Activated CD4-positive, CD25-positive, alpha-beta regulatory T cell (primary cell): ENCODE measurements around the gene CERS4.
"Not testable (repeated sequence)": the region's sequence is repeated elsewhere in the genome, so short reads cannot be mapped to it uniquely, and the experiment has no call there.

ENCODE experiments used
- DNase-seq, 4 experiments: peaks; one replicate each; lab custom pipeline; 2025; lab: John Stamatoyannopoulos, UW

Gene CERS4

GRCh38 chr19:8241646-8242045 lies 32.5 kb downstream of the CERS4 start:
- no peak for DNase-seq

GRCh38 chr19:8242211-8242821 lies 33.1 kb downstream of the CERS4 start:
- no peak for DNase-seq

- no peak for DNase-seq
Measured at GRCh38 chr19:8243146-8243545, 34.0 kb downstream of the CERS4 start.

DNA sequence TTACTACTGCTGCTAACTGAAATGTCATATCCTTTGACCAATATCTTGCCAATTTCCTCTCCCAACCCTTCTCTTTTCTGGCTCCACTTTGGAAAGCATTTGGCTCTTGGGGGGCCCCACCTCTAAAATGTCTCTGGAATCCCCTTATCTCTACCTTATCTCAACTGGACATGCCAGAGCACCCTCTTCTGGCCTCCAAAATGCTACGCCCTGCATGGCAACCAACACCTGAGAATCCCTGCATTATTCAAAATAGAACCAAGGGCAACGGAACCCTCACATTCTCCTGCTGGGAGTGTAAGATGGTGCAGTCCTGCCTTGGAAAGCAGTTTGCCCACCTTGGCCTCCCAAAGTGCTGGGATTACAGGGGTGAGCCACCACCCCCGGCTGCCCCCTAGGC lies 35.3 kb downstream of the CERS4 start:
- no peak for DNase-seq

- DNase-seq = no peak
Measured at GRCh38 chr19:8245869-8246835, 37.0 kb downstream of the CERS4 start.

- DNase-seq = not testable (repeated sequence)
Measured at GRCh38 chr19:8247129-8247890, 38.1 kb downstream of the CERS4 start.

- DNase-seq = no peak
Measured at GRCh38 chr19:8248348-8249328, 39.5 kb downstream of the CERS4 start.

GRCh38 chr19:8250596-8250995 lies 41.4 kb downstream of the CERS4 start:
- DNase-seq = no peak

DNA sequence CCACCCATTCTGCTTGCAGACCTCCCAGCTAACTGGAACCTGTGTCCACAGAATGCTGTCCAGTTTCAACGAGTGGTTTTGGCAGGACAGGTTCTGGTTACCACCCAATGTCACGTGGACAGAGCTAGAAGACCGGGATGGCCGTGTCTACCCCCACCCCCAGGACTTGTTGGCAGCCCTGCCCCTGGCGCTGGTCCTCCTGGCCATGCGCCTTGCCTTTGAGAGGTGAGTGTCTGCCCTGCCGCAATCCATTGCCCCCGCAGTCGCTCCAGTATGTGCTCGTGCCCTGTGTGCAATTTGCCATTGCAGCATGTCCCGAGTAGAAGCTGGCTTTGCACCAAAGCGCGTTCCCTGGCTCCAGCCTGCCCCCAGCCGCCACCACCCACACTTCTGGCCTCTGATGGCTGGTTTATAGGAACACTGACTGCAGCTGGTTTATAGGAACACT lies 41.9 kb downstream of the CERS4 start:
- no peak for DNase-seq

DNA sequence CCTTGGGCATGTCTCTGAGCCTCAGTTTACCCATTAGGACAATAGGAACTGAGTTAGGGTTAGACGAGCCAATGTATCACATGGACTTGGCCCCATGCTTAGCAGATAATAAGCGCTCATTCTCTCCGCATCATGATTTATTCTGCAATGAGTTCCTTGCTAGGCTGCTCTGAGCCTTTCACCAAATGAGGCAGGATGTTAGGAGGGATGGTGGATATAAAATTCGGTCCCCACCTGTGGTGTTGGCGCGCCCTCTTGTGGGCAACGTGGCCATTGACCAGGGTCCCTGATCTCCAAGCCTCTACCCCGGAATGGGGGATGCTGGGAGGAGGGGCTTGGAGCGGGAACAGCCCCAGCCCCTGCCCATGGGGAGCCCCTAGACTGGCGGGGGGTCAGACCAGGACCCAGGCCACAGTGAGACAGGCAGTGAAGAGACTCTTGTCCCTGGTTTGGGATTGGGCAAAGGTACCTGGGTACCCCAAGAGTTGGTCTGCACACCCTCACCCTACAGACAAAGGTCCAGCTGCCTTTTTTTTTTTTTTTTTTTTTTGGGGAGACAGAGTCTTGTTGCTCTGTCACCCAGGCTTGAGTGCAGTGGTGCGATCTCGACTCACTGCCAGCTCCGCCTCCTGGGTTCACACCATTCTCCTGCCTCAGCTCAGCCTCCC lies 43.9 kb downstream of the CERS4 start:
- DNase-seq = peak; percentile 63 to 85 (median 72)

- DNase-seq = no peak
Measured at GRCh38 chr19:8253678-8254077, 44.5 kb downstream of the CERS4 start.

DNA sequence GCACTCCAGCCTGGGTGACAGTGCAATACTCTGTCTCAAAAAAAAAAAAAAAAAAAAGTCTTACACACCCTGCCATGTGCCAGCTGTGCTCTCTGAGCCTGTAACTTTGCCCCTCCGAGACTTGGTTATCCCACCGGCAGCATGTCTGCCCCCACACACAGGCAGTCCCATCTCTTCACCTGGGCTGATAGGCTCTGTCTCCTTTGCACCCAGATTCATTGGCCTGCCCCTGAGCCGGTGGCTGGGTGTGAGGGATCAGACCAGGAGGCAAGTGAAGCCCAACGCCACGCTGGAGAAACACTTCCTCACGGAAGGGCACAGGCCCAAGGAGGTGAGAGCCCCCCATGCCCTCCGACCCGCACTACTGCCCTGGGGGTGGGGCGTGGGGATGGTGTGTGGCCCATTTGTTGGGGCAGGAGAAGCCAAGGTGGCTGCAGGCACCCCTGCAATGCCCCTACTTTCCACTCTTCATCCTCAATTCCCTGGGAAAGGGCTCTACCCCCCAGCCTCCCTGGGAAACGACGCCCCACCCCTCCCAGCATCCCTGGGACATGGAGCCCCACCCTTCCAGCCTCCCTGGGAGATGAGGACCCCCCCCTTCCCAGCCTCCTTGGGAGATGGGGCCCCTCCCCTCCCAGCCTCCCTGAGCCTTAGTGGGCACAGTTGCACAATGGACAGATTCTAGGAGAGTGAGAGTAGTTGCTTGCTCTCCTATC lies 45.3 kb downstream of the CERS4 start:
- DNase-seq = no peak

GRCh38 chr19:8255426-8256125 lies 46.4 kb downstream of the CERS4 start:
- no peak for DNase-seq

- no peak for DNase-seq
Measured at GRCh38 chr19:8256276-8257051, 47.3 kb downstream of the CERS4 start.

GRCh38 chr19:8257052-8257443 lies 47.9 kb downstream of the CERS4 start:
- no peak for DNase-seq

DNA sequence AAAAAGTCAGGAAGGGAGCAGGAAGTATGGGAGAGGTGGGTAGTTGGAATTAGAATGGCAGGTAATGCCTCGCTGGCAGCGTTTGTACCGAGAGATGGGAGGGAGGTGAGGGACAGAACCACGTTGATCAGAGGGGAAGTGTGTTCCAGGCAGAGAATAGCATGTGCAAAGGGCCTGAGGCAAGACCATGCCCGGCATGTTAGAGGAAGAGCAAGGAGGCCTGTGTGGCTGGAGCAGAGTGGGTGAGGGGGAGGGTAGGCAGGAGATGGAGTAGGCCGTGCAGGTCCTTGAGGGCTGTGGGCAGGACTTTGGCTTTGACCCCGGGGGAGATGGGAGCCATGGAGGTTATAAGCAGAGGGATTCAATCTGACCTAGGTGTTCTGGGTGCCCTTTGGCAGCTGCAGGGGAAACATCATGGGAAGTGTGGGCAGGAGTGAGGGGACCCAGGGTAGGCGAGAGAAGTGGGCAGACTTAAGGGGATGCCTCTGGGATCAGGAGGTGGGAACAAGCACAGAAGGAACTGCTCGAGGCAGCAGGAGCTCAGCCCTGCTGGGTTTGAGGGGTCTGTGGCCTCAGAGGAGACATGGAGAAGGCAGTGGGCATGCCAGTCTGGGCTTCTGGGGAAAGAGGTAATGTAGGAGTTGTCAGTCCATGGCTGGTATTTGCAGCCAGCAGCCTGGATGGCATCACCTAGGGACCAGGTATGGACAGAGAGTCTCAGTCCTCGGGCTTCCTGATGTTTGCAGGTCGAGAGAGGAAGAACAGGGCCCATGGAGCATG lies 50.2 kb downstream of the CERS4 start:
- no peak for DNase-seq

- no peak for DNase-seq
Measured at GRCh38 chr19:8259922-8260247, 50.7 kb downstream of the CERS4 start.

DNA sequence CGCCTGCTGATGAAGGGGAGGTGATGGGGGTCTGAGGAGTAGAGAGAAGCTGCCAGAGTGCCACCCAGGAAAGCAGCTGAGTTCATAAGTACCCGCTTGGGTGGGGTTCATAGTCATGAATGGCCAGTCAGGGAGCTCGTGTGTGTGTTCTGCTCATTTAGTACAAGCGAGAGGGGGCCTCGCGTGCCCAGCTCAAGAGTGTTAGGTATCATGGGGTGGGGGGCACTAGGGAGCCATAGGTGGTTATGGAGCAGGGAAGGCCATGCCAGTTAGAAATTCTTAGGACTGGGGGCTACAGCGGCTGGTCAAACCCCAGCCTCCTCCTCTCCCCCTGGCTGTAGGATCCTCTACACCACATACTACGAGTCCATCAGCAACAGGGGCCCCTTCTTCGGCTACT lies 52.2 kb downstream of the CERS4 start:
- no peak for DNase-seq
